Esophagus squamous epithelium (tissue), 4 donors: ENCODE data around the gene HOXC5.

Experiments used
- CTCF ChIP-seq, 6 experiments: fragments of 450-650 bp in 4 of 6; fragments of 200-600 bp in 2 of 6; sonication (generic) in 2 of 6; IDR thresholded peaks; one replicate each; pipeline ENCODE4 v1.5.1; 2016 to 2019; ENCODE audit warnings: antibody characterized with exemption in 6 of 6, mild to moderate bottlenecking in 4 of 6, moderate library complexity in 4 of 6
- POLR2A ChIP-seq, 4 donors: fragments of 450-650 bp; IDR thresholded peaks; one replicate each; pipeline ENCODE4 v1.6.1; 2017; ENCODE audit warnings: antibody characterized with exemption in 4 of 4, mild to moderate bottlenecking in 4 of 4, moderate library complexity in 3 of 4

- no peak for TF ChIP-seq CTCF (IDR thresholded peaks at IDR 0.05)
- no peak for TF ChIP-seq POLR2A (IDR thresholded peaks at IDR 0.05)
These were observed 32.8 kb downstream of the HOXC5 start for GRCh38 chr12:54065677-54066076.
